ENCODE data around the gene MEAF6. TPM values are rescaled to one million over a fixed set of nuclear protein-coding genes. Genes with fewer than 3 reads are reported as not detected.

The MEAF6 gene
- total RNA-seq, 1 experiment from 2014 or later, result 38.3 TPM

- Mint-ChIP-seq H3K4me3 (ENCODE audit: unreplicated experiment) (no peak overlapping the region), H3K36me3 (ENCODE audit: insufficient read depth, unreplicated experiment) (peaks cover 13% of the 10 kb centered on the region), H3K4me1 (ENCODE audit: low read depth, unreplicated experiment) (no peaks in the 10 kb centered on the region), H3K27me3 (ENCODE audit: insufficient read depth, unreplicated experiment) (no peaks in the 10 kb centered on the region), H3K9me3 (ENCODE audit: unreplicated experiment) (no peaks in the 10 kb centered on the region), H3K27ac (ENCODE audit: unreplicated experiment) (no peak overlapping the region)
- intact Hi-C loops (cut with micrococcal nuclease; ENCODE audit: unreplicated experiment), result loop anchor here (1.0 kb wide), 1 partner anchor 33 kb away; no protein-coding TSS in a partner anchor
- no peak for DNase-seq
- no TSS peak for BruUV-seq (replicated peaks)
- no peaks in the 10 kb centered on the region for H3K9me3 ChIP-seq
- H3K4me3 ChIP-seq (ENCODE audit: low read depth, low read length), result no peak overlapping the region
- TF ChIP-seq CTCF (IDR thresholded peaks at IDR 0.05; ENCODE audit: insufficient read depth in 1 of 2, low read depth in 1 of 2, low read length in 1 of 2, severe bottlenecking in 1 of 2, unreplicated experiment in 1 of 2), result no peak
- ChIA-PET POLR2A (interaction anchor here (0.9 to 1.0 kb wide), 2 partner anchors 14 to 27 kb away, joined by 3 to 9 read pairs; partner anchors contain the start of gene MEAF6), CTCF (interaction anchor here (1.0 to 2.5 kb wide), 8 partner anchors 8 to 204 kb away, joined by 3 to 14 read pairs (median 5); partner anchors contain the start of gene ZC3H12A)
- H3K4me1 ChIP-seq, result no peaks in the 10 kb centered on the region
- H3K36me3 ChIP-seq (ENCODE audit: control insufficient read depth, insufficient read depth, low read length), result no peaks in the 10 kb centered on the region
- no peaks in the 10 kb centered on the region for H3K27me3 ChIP-seq (replicated peaks; ENCODE audit: control insufficient read depth, insufficient read depth, low read length)
Observed at GRCh38 chr1:37487619-37487984, 27.0 kb downstream of the MEAF6 start.

GRCh38 chr1:37486680-37487618, 27.6 kb downstream of the MEAF6 start:
- H3K4me1 ChIP-seq, result no peaks in the 10 kb centered on the region
- H3K9me3 ChIP-seq, result no peaks in the 10 kb centered on the region
- H3K27me3 ChIP-seq (replicated peaks; ENCODE audit: control insufficient read depth, insufficient read depth, low read length), result no peaks in the 10 kb centered on the region
- Mint-ChIP-seq H3K4me3 (ENCODE audit: unreplicated experiment) (no peak overlapping the region), H3K27me3 (ENCODE audit: insufficient read depth, unreplicated experiment) (no peaks in the 10 kb centered on the region), H3K9me3 (ENCODE audit: unreplicated experiment) (no peaks in the 10 kb centered on the region), H3K27ac (ENCODE audit: unreplicated experiment) (no peak overlapping the region), H3K4me1 (ENCODE audit: low read depth, unreplicated experiment) (no peaks in the 10 kb centered on the region), H3K36me3 (ENCODE audit: insufficient read depth, unreplicated experiment) (peaks cover 14% of the 10 kb centered on the region)
- TF ChIP-seq CTCF (IDR thresholded peaks at IDR 0.05; ENCODE audit: insufficient read depth in 1 of 2, low read depth in 1 of 2, low read length in 1 of 2, severe bottlenecking in 1 of 2, unreplicated experiment in 1 of 2), result peak; percentile 82 to 90
- no peaks in the 10 kb centered on the region for H3K36me3 ChIP-seq (ENCODE audit: control insufficient read depth, insufficient read depth, low read length)
- H3K4me3 ChIP-seq (ENCODE audit: low read depth, low read length), result no peak overlapping the region
- ChIA-PET CTCF (interaction anchor here (1.0 to 2.5 kb wide), 8 partner anchors 9 to 205 kb away, joined by 3 to 14 read pairs (median 5); partner anchors contain the start of gene ZC3H12A), POLR2A (interaction anchor here (0.9 to 1.0 kb wide), 2 partner anchors 13 to 28 kb away, joined by 3 to 9 read pairs; partner anchors contain the start of gene MEAF6)
- intact Hi-C loops (cut with micrococcal nuclease; ENCODE audit: unreplicated experiment), result loop anchor here (1.0 kb wide), 1 partner anchor 33 kb away; no protein-coding TSS in a partner anchor
- BruUV-seq (replicated peaks), result no TSS peak
- peak; percentile 56 to 75 for DNase-seq

- Histone ChIP-seq H3K9me3 (no peaks in the 10 kb centered on the region), H3K27me3 (replicated peaks; ENCODE audit: control insufficient read depth, insufficient read depth, low read length) (no peaks in the 10 kb centered on the region), H3K36me3 (ENCODE audit: control insufficient read depth, insufficient read depth, low read length) (no peaks in the 10 kb centered on the region), H3K4me3 (ENCODE audit: low read depth, low read length) (no peak overlapping the region), H3K4me1 (no peaks in the 10 kb centered on the region)
- BruUV-seq (replicated peaks), result no TSS peak
- Mint-ChIP-seq H3K4me1 (ENCODE audit: low read depth, unreplicated experiment) (no peaks in the 10 kb centered on the region), H3K4me3 (ENCODE audit: unreplicated experiment) (no peak overlapping the region), H3K9me3 (ENCODE audit: unreplicated experiment) (no peaks in the 10 kb centered on the region), H3K27ac (ENCODE audit: unreplicated experiment) (no peak overlapping the region), H3K27me3 (ENCODE audit: insufficient read depth, unreplicated experiment) (no peaks in the 10 kb centered on the region), H3K36me3 (ENCODE audit: insufficient read depth, unreplicated experiment) (peaks cover 11% of the 10 kb centered on the region)
- CTCF ChIA-PET, result interaction anchor here (2.5 kb wide), 1 partner anchor 32 kb away, joined by 14 read pairs; no protein-coding TSS in a partner anchor
- intact Hi-C loops (cut with micrococcal nuclease; ENCODE audit: unreplicated experiment), result no loop called here
- no peak for TF ChIP-seq CTCF (IDR thresholded peaks at IDR 0.05; ENCODE audit: insufficient read depth in 1 of 2, low read depth in 1 of 2, low read length in 1 of 2, severe bottlenecking in 1 of 2, unreplicated experiment in 1 of 2)
- no peak for DNase-seq
- POLR2A ChIA-PET, result no interaction called here
Observed at GRCh38 chr1:37485902-37486679, 28.5 kb downstream of the MEAF6 start.

All from Caco-2 (cell line).